Skeletal muscle tissue (tissue), 4 donors: ENCODE data around the gene ST6GALNAC5. TPM values are rescaled to one million over a fixed set of nuclear protein-coding genes. Genes with fewer than 3 reads are reported as not detected.

Source experiments
- H3K27ac ChIP-seq: one replicate; pipeline ENCODE4 v1.7.0; 2013; ENCODE audit warnings: mild to moderate bottlenecking, low read depth, low read length, inconsistent platforms
- H3K27me3 ChIP-seq, 3 donors: one replicate each; pipeline ENCODE4 v1.7.0; 2013; ENCODE audit warnings: low read length in 3 of 3; ENCODE audit not compliant: control insufficient read depth in 3 of 3, insufficient read depth in 3 of 3
- H3K36me3 ChIP-seq, 3 donors: one replicate each; pipeline ENCODE4 v1.7.0; 2013; ENCODE audit warnings: low read length in 3 of 3; ENCODE audit not compliant: control insufficient read depth in 3 of 3, insufficient read depth in 3 of 3
- H3K4me1 ChIP-seq, 3 donors: one replicate each; pipeline ENCODE4 v1.7.0; 2013; ENCODE audit warnings: low read length in 3 of 3, mild to moderate bottlenecking in 3 of 3; ENCODE audit not compliant: control insufficient read depth in 3 of 3, insufficient read depth in 3 of 3
- H3K4me3 ChIP-seq, 3 donors: one replicate each; pipeline ENCODE4 v1.7.0; 2013; ENCODE audit warnings: low read length in 3 of 3
- H3K9ac ChIP-seq, 3 donors: one replicate each; pipeline ENCODE4 v1.7.0; 2013; ENCODE audit warnings: low read length in 3 of 3, mild to moderate bottlenecking in 3 of 3, moderate library complexity in 2 of 3, low read depth in 1 of 3
- H3K9me3 ChIP-seq, 3 donors: one replicate each; pipeline ENCODE4 v1.7.0; 2013; ENCODE audit warnings: low read length in 3 of 3; ENCODE audit not compliant: control insufficient read depth in 3 of 3
- total RNA-seq: library from RNA; depleted of rRNA; stranded (reverse); fragments of >200 nt; gene quantifications from one replicate; pipeline ENCODE4 v1.2.3, GENCODE V29; 2014
- donor health status: Osteomylitis.

The ST6GALNAC5 gene
- total RNA-seq, 1 donor from 2014 or later, result 2.1 TPM

GRCh38 chr1:77018311-77018710 lies 151.0 kb downstream of the ST6GALNAC5 start:
- no peak overlapping the region for H3K4me3 ChIP-seq
- H3K9me3 ChIP-seq, result no peaks in the 10 kb centered on the region
- H3K27ac ChIP-seq, result no peak overlapping the region
- no peak overlapping the region for H3K9ac ChIP-seq
- H3K36me3 ChIP-seq, result no peaks in the 10 kb centered on the region
- H3K4me1 ChIP-seq, result no peaks in the 10 kb centered on the region
- H3K27me3 ChIP-seq, result peaks cover 0 to 5% (median 0%) of the 10 kb centered on the region in 3 donors

DNA sequence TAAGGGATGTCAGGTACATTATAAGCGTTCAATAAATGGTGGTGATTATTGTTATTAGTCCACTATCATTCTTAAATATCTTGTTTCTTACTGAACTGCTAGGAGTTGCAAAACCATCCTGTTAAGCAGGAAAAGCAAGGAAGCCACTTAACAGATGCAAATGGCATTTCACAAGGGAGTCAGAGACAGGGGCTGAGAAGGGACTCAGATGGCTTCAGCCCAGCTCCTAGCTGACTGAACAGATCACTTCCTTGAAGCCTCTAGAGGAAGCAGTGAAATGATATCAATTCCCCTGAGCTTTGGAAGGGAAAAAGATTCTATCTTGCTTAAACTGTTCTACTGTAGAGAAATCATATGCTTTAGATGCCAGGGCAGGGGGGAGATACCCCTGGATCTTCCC lies 151.5 kb downstream of the ST6GALNAC5 start:
- no peak overlapping the region for H3K27ac ChIP-seq
- H3K9ac ChIP-seq, result no peak overlapping the region
- peaks cover 0 to 5% (median 0%) of the 10 kb centered on the region in 3 donors for H3K27me3 ChIP-seq
- H3K4me1 ChIP-seq, result no peaks in the 10 kb centered on the region
- H3K9me3 ChIP-seq, result no peaks in the 10 kb centered on the region
- H3K4me3 ChIP-seq, result no peak overlapping the region
- no peaks in the 10 kb centered on the region for H3K36me3 ChIP-seq

DNA sequence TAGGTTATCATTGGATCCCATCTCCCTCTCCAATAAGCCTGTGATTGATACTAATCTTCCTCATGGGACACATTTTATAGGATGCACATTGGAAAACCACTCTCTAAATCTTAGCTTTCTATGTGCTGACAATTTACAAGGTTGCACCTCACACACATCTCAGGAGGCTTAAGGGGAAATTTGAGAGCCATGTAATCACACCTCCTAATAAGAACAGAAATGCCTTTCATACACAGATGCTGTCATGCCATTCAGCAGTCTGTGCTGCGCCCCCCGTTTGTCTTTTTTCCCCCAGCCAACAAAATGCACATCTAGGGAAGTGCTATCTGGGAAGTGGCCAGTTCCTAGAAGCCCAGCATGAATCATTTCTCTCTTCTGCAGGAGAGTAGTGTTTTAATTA lies 154.5 kb downstream of the ST6GALNAC5 start:
- Histone ChIP-seq H3K9ac (no peak overlapping the region), H3K27ac (no peak overlapping the region), H3K27me3 (peaks cover 0 to 1% (median 0%) of the 10 kb centered on the region in 3 donors), H3K9me3 (no peaks in the 10 kb centered on the region), H3K4me3 (no peak overlapping the region), H3K36me3 (no peaks in the 10 kb centered on the region), H3K4me1 (no peaks in the 10 kb centered on the region)

DNA sequence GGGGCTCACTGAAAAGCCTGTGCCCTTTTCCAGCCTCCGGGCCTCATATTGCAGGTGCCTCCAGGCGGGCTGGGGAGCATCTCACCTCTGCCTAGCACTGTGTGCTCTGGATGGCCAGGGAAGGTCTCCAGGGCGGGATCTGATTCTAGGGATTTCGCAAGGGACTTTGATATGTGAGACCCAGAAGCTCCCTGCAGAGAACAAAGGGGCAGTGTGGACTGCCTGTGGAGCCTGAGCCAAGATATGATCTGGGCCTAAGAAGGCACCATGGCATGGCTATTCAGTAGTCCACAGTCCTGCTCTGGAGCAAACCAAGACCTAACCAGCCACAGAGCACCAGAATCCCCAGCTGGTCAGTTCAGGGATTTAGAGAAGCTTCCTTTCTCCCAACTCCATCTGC lies 157.2 kb downstream of the ST6GALNAC5 start:
- H3K27me3 ChIP-seq, result peaks cover 0 to 3% (median 0%) of the 10 kb centered on the region in 3 donors
- no peaks in the 10 kb centered on the region for H3K9me3 ChIP-seq

DNA sequence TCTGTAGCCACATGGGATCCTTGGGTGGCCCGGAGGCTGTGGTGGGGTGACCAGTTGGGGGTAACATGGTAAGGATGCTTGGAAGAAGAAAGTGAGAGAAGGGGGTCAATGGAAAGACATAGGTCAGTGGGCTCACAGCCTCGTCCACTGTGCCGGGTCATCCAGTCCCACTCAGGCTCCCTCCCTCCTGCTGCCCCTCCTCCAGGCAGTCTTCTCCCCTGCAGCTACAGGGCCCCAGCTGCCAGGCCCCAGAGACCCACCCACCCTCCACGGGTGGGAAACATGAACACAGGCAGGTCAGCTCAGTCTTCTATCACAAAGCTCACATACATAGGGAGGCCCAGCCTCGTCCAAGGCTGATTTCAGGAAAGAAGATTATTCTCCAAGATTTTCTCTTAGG lies 158.3 kb downstream of the ST6GALNAC5 start:
- H3K4me1 ChIP-seq, result no peaks in the 10 kb centered on the region
- H3K9me3 ChIP-seq, result no peaks in the 10 kb centered on the region
- H3K27me3 ChIP-seq, result peaks cover 0 to 3% (median 0%) of the 10 kb centered on the region in 3 donors
- no peak overlapping the region for H3K4me3 ChIP-seq
- H3K9ac ChIP-seq, result no peak overlapping the region
- no peaks in the 10 kb centered on the region for H3K36me3 ChIP-seq
- no peak overlapping the region for H3K27ac ChIP-seq

More for the DNA sequence above, 157.2 kb downstream of the ST6GALNAC5 start:
- Histone ChIP-seq H3K4me1 (no peaks in the 10 kb centered on the region), H3K4me3 (no peak overlapping the region), H3K36me3 (no peaks in the 10 kb centered on the region), H3K27ac (no peak overlapping the region), H3K9ac (no peak overlapping the region)

DNA sequence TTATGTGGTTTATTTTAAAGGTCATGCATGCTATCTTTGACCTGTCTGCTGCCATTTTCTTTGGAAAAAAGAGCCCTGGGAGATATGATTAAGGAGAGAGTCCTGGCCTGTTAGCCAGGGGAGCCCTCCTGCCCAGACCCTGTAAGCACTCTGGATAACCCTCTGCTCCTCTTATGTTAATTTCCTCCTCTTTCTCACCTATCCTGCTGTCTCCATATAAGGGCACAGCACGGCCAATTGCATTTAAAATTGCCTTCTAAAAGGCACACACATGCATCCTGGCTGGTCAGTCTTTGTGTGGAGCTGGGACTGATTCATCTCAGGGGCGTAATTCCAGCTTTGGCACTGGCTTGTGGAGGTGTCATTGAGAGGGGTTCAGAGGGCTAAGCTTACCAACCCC lies 158.9 kb downstream of the ST6GALNAC5 start:
- Histone ChIP-seq H3K9ac (no peak overlapping the region), H3K9me3 (no peaks in the 10 kb centered on the region), H3K27me3 (peaks cover 0 to 3% (median 0%) of the 10 kb centered on the region in 3 donors), H3K36me3 (no peaks in the 10 kb centered on the region), H3K4me1 (no peaks in the 10 kb centered on the region), H3K27ac (no peak overlapping the region), H3K4me3 (no peak overlapping the region)

DNA sequence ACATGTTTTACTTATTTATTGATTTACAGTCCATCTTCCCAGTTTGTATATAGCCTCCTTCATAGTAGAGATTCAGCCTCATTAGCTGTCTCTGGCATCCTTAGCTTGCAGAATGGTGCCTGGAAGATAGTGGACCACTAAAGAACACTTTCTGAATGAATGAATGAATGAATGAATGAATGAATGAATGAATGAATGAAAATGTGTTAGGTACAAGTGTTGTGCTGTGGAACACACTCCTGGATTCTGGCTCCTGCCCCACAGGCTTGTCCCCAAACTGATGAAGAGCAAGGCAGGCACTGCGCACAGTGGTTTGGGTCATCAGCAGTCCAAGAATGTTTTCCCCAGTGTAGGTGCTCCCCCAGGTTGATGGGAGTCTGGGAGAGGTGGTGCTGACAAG lies 159.4 kb downstream of the ST6GALNAC5 start:
- Histone ChIP-seq H3K36me3 (no peaks in the 10 kb centered on the region), H3K4me1 (no peaks in the 10 kb centered on the region), H3K9ac (no peak overlapping the region), H3K4me3 (no peak overlapping the region), H3K9me3 (no peaks in the 10 kb centered on the region), H3K27me3 (peaks cover 0 to 3% (median 0%) of the 10 kb centered on the region in 3 donors), H3K27ac (no peak overlapping the region)

- Histone ChIP-seq H3K9me3 (no peaks in the 10 kb centered on the region), H3K4me1 (no peaks in the 10 kb centered on the region), H3K36me3 (no peaks in the 10 kb centered on the region), H3K27ac (no peak overlapping the region), H3K4me3 (no peak overlapping the region), H3K27me3 (peaks cover 0 to 3% (median 0%) of the 10 kb centered on the region in 3 donors), H3K9ac (no peak overlapping the region)
Observed at GRCh38 chr1:77027847-77028246, 160.6 kb downstream of the ST6GALNAC5 start.

GRCh38 chr1:77030401-77031105 lies 163.3 kb downstream of the ST6GALNAC5 start:
- no peaks in the 10 kb centered on the region for H3K36me3 ChIP-seq
- H3K27ac ChIP-seq, result no peak overlapping the region
- no peak overlapping the region for H3K4me3 ChIP-seq
- peaks cover 0 to 3% (median 0%) of the 10 kb centered on the region in 3 donors for H3K27me3 ChIP-seq
- no peaks in the 10 kb centered on the region for H3K9me3 ChIP-seq
- H3K4me1 ChIP-seq, result no peaks in the 10 kb centered on the region
- H3K9ac ChIP-seq, result no peak overlapping the region

- H3K9ac ChIP-seq, result no peak overlapping the region
- H3K4me3 ChIP-seq, result no peak overlapping the region
- no peak overlapping the region for H3K27ac ChIP-seq
- no peaks in the 10 kb centered on the region for H3K9me3 ChIP-seq
- H3K4me1 ChIP-seq, result no peaks in the 10 kb centered on the region
- peaks cover 0 to 3% (median 0%) of the 10 kb centered on the region in 3 donors for H3K27me3 ChIP-seq
- H3K36me3 ChIP-seq, result no peaks in the 10 kb centered on the region
Observed at GRCh38 chr1:77031106-77031662, 163.9 kb downstream of the ST6GALNAC5 start.
